ENCODE results near the gene IFNLR1. TPM values are rescaled to one million over a fixed set of nuclear protein-coding genes. Genes with fewer than 3 reads are reported as not detected.

Gene IFNLR1
- 0.78 TPM in 1 of 2 replicates, not detected in the other for total RNA-seq

DNA sequence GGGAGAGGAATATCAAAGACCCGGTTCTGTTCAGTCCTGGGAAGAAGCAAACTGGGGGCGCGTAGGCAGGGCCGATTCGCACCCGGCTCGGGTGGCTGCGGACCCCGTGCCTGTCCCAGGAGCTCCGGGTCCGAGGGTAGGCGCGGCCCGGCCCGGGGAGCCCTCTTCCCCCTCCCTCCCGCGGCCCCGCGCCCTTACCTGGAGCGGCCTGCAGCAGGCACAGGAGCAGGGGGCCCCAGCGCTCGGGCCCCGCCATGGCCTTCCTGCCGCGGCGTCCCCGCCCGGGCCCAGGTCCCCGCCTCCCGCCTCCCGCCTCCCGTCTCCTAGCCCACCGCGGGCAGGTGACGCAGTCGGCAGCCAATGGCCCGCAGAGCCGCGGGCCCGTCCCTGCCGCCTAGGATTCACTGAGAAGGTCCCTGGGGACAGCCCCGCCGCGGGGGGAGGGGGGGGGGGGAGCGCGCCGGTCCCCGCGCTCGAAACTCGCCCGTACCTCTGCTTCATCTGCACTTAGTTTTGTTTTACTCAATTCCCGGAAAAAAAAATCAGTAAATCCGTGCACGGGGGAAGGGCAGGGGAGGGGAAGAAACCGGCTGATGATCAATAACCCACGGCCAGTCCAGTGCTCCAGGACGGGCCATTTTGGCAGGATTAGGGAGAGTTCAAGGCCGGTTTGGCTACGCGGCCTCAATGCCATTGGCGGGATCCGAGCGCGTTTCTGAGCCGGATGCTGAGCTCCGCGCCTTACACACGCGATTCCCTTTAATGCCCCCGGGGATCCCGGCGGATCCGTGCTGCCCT is at the start of gene IFNLR1:
Gene IFNLR1 (minus strand): TSS at position 297 of the 798 bp plus-strand sequence. CDS start 41 bp downstream, at position 256.

DNA sequence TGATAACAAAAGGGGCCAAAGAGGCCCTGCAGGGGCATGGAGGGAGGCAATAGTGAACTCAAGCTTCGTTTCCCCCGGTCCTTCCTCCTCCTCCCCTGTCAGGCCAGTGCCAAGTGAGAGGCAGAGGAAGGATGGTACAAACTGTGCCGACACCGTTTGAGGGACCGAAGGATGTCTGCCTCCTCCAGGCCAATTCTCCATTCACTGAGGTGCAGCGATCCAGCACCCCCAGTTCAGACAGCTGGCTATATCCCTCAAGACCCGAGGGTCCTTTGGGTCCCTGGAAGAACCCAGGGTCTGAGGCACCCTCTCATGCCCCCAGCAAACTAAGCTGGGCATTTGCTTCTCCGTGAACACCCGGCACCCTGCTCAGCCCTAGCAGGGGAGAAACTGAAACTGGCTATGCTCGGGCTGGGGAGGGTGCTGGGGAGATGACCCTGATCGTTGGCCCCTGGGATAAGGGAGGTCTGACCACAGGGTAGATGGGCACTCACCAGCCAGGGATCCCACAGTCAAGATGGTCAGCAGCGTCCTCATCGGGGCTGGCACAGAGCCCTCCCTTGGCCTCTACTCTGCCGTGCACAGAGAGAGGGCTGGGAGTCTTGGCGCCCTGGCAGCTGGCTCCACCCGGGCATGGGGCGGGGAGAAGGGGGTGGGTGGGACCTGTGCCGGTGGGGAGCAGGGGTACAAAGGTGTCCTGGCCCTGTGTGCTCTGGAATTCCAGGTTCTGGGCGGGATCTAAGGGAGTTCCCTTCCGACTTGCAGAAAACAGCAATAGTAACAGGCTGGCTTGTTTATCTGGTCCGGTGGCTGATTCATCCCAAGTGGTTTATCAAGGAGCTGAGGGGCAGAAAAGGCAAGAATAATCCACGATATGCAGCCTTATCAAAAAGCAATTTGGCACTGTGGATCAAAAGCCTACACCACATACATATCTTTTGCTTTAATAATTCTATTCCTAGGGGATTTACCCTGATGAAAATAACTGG is 44.2 kb downstream of the IFNLR1 start, which contains the start of gene IL22RA1:
Gene IL22RA1 (minus strand): TSS at position 595 of the 989 bp plus-strand sequence. CDS start 58 bp downstream, at position 537.

DNA sequence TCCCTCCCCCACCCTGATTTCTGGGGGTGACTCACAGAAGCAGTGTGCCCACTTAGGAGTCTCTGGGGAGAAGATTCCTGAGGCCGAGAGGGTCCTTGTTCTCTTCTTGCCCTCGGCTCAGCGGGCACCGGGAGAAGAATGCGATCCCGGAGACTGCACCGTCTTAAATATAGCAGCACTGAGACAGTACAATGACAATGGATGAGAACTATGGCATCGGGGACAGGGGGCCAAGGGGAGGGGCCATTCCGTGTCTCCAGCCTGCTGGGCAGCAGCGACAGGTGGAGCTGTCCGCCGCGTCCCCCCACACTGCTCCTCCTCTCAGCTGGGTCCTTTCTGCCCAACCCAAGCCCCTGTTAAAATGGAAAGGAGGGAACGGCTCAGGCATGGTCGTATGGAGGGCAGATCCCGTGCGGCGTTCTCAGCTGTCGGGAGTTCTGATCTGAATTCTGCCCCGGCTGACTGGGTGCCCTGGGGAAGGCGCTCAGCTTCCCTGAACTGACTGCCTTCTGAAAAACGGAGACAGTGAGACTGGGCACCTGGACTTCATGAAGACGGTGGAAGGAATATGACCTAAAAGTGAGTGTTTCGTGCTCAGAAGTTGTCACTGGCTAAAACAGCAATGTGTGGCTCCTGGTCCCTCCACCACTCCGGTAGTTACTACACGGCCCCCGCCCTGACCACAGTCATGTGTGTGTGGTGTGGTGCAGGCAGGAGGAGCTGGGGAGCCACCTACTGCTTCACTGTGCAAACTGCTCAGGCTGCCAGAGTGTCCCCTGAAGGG is 74.9 kb downstream of the IFNLR1 start, which contains the start of gene MYOM3:
Gene MYOM3 (minus strand): TSS at position 140 of the 784 bp plus-strand sequence. CDS start 3,499 bp downstream, outside the sequence.

Other genes with a start within 250 kb of the IFNLR1 start
- 64.8 and 73.3 TPM in 2 replicates for gene PNRC2, start 227.5 kb downstream of the IFNLR1 start, total RNA-seq
- gene SRSF10, start 207.0 kb downstream of the IFNLR1 start, total RNA-seq: 59.6 and 62.2 TPM in 2 replicates
- 0.08 and 0.13 TPM in 2 replicates for gene MYOM3, start 75.2 kb downstream of the IFNLR1 start, total RNA-seq
- gene IL22RA1, start 44.1 kb downstream of the IFNLR1 start, total RNA-seq: not detected in 2 replicates
- 0.13 TPM in 1 of 2 replicates, not detected in the other for gene GRHL3, start 132.1 kb upstream of the IFNLR1 start, total RNA-seq
- gene STPG1, start 226.5 kb upstream of the IFNLR1 start, total RNA-seq: 3.6 and 4.2 TPM in 2 replicates
- gene NIPAL3, start 228.5 kb upstream of the IFNLR1 start, total RNA-seq: 19.9 and 25.2 TPM in 2 replicates